Measurements from ENCODE around the gene CLMN.

DNA sequence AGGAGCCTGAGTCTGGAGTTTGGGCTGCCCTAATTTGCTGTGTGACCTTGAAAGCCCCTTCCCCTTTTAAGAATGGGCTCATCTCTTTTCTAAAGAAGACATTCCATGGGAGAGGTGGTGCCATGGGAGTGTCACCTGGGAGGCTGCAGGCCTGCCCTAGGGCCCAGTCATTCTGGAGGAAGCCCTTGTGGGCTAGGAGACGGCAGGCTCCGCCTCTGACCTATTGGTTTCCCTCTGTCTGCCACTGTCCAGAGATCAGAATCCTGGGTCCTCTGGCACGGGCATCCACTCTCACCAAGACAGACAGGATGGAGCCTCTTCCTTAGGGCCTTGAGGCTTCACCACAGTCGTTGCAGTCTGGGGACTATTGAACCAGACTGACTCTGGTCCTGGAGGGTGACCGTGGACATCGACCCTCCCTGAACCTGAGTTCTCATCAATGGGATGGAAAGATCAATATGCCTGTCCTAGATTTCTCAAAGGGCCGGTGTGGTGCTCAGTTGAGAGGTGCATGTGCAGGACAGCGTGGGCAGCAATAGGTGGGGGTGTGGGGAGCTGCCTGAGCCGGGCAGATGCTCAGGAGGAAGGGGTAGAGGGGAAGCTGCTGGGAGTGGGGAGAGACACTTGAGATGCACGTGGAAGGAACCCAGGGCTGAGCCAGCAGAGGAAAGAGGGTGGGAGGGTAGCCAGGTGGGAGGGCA lies 12.2 kb upstream of the CLMN start:
- TF ChIP-seq POLR2AphosphoS5 (IDR thresholded peaks at IDR 0.05; ENCODE audit: low read depth) (no peak), CTCF (conservative IDR thresholded peaks at IDR 0.05; ENCODE audit: low read depth in 2 of 2) (no peak), EZH2phosphoT487 (IDR thresholded peaks at IDR 0.05; ENCODE audit: unreplicated experiment) (no peak), CREB1 (CRISPR knock-in tag; IDR thresholded peaks at IDR 0.05; ENCODE audit: low read depth) (no peak), REST (IDR thresholded peaks at IDR 0.05; ENCODE audit: unreplicated experiment) (no peak), ETS1 (IDR thresholded peaks at IDR 0.05) (no peak), STAT1 (IDR thresholded peaks at IDR 0.05; ENCODE audit: unreplicated experiment) (no peak), EZH2 (IDR thresholded peaks at IDR 0.05; ENCODE audit: low read depth, unreplicated experiment) (no peak), JUNB (IDR thresholded peaks at IDR 0.05; ENCODE audit: unreplicated experiment) (no peak), ZNF331 (CRISPR knock-in tag; IDR thresholded peaks at IDR 0.05; ENCODE audit: low read depth) (no peak), ZNF114 (CRISPR knock-in tag; IDR thresholded peaks at IDR 0.05) (no peak), NANOG (IDR thresholded peaks at IDR 0.05; ENCODE audit: borderline replicate concordance) (no peak)
